Esophagus squamous epithelium (tissue), 5 donors: ENCODE results near the gene HHATL. TPM values are rescaled to one million over a fixed set of nuclear protein-coding genes. Genes with fewer than 3 reads are reported as not detected.
A peak's percentile ranks its signal among the peaks of the same experiment; 100 is the strongest.

ENCODE experiments used
- DNase-seq: peaks from one replicate; lab custom pipeline; 2025; lab: John Stamatoyannopoulos, UW
- H3K27ac ChIP-seq, 4 donors: fragments of 200-600 bp; sonication (generic); one replicate each; pipeline ENCODE4 v1.5.1; 2016 to 2019; ENCODE audit warnings: mild to moderate bottlenecking in 1 of 4
- H3K27me3 ChIP-seq, 4 donors: fragments of 200-600 bp; sonication (generic); 1 replicate in 3 of 4; 2 replicates in 1 of 4; pipeline versions ENCODE4 v1.5.1 to v1.6.0; 2017 to 2021; ENCODE audit warnings: antibody characterized with exemption in 1 of 4
- H3K36me3 ChIP-seq, 3 donors: fragments of 200-600 bp; sonication (generic); one replicate each; pipeline ENCODE4 v1.5.1; 2016 to 2019
- H3K4me1 ChIP-seq, 3 donors: fragments of 200-600 bp; sonication (generic); one replicate each; pipeline ENCODE4 v1.5.1; 2017 to 2019
- H3K4me3 ChIP-seq, 4 donors: fragments of 200-600 bp; sonication (generic); 1 replicate in 3 of 4; 2 replicates in 1 of 4; pipeline ENCODE4 v1.5.1; 2016 to 2019; ENCODE audit warnings: mild to moderate bottlenecking in 2 of 4, moderate library complexity in 1 of 4
- H3K9me3 ChIP-seq, 3 donors: fragments of 200-600 bp; sonication (generic); one replicate each; pipeline ENCODE4 v1.5.1; 2016 to 2019
- POLR2A ChIP-seq, 4 donors: fragments of 450-650 bp; IDR thresholded peaks; one replicate each; pipeline ENCODE4 v1.6.1; 2017; ENCODE audit warnings: antibody characterized with exemption in 4 of 4, mild to moderate bottlenecking in 4 of 4, moderate library complexity in 3 of 4
- WGBS, 2 donors: methylation state at CpG; one replicate each; pipeline ENCODE4 v1.1.5; 2018; 5-methylcytosine and 5-hydroxymethylcytosine counted together
- intact Hi-C: fragments of 100-400 bp; cut with DNase I; formaldehyde crosslinking; loops from one replicate; pipeline ENCODE4 v1.15.0; 2022
- total RNA-seq, 4 donors: library from RNA; depleted of rRNA; stranded (reverse); fragments of >200 nt; gene quantifications; one replicate each; pipeline ENCODE4 v1.1.0, GENCODE V29; 2016
- TF ChIP-seq, protein P1 (sequence below), 6 experiments: fragments of 450-650 bp in 4 of 6; fragments of 200-600 bp in 2 of 6; sonication (generic) in 2 of 6; IDR thresholded peaks; one replicate each; pipeline ENCODE4 v1.5.1; 2016 to 2019; ENCODE audit warnings: antibody characterized with exemption in 6 of 6, mild to moderate bottlenecking in 4 of 6, moderate library complexity in 4 of 6
- donor health status: DM: yes; HTN: yes; CAD: no.

HHATL gene
- total RNA-seq, 4 donors from 2014 or later, result not detected

DNA sequence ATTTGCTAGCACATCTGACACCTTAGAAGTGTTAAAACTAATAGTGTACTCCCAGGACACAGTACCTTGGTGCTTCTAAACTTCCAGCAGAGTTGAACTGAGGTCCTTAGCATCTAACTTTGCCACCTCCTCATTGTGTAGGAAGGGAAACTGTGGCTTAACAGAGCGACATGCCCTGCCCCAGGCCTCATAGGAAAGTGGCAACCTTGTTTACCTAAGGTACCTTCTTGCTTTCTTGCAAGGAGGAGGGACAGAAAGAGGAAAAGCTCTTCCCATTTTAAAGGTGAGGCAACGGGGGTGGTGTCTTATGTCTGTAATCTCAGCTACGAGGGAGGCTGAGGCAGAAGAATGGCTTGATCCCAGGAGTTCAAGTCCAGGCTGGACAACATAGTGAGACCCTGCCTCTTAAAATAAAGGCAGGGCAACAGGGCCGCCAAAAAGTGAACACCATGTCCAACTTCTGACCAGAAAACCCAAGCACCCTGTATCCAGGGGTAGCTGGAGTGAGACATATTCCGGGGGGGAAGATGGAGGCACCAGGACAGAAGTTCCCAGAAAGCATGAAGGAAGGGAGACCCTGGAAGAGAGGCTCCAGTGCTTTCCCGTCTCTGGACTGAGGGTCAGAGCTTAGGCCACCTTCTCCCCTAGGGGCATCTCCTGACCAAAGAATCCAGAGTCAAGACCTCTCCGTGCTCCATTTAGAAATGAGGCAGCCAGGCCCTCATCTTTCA lies 17.8 kb downstream of the HHATL start:
- 73 to 83% methylated on average over 6 to 7 of the region's 7 CpGs for WGBS, 2 donors
- Histone ChIP-seq H3K4me1 (peaks cover 5 to 33% (median 20%) of the 10 kb centered on the region in 3 donors), H3K27me3 (peaks cover 0 to 29% (median 0%) of the 10 kb centered on the region in 4 donors), H3K9me3 (no peaks in the 10 kb centered on the region), H3K27ac (peak overlapping the region in 3 of 4 donors; percentile 67 to 73 (median 67)), H3K36me3 (no peaks in the 10 kb centered on the region), H3K4me3 (no peak overlapping the region)
- DNase-seq, result no peak
- TF ChIP-seq POLR2A (IDR thresholded peaks at IDR 0.05), result no peak
- TF ChIP-seq, protein P1, sequence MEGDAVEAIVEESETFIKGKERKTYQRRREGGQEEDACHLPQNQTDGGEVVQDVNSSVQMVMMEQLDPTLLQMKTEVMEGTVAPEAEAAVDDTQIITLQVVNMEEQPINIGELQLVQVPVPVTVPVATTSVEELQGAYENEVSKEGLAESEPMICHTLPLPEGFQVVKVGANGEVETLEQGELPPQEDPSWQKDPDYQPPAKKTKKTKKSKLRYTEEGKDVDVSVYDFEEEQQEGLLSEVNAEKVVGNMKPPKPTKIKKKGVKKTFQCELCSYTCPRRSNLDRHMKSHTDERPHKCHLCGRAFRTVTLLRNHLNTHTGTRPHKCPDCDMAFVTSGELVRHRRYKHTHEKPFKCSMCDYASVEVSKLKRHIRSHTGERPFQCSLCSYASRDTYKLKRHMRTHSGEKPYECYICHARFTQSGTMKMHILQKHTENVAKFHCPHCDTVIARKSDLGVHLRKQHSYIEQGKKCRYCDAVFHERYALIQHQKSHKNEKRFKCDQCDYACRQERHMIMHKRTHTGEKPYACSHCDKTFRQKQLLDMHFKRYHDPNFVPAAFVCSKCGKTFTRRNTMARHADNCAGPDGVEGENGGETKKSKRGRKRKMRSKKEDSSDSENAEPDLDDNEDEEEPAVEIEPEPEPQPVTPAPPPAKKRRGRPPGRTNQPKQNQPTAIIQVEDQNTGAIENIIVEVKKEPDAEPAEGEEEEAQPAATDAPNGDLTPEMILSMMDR (IDR thresholded peaks at IDR 0.05), result no peak
- intact Hi-C loops, result no loop called here

DNA sequence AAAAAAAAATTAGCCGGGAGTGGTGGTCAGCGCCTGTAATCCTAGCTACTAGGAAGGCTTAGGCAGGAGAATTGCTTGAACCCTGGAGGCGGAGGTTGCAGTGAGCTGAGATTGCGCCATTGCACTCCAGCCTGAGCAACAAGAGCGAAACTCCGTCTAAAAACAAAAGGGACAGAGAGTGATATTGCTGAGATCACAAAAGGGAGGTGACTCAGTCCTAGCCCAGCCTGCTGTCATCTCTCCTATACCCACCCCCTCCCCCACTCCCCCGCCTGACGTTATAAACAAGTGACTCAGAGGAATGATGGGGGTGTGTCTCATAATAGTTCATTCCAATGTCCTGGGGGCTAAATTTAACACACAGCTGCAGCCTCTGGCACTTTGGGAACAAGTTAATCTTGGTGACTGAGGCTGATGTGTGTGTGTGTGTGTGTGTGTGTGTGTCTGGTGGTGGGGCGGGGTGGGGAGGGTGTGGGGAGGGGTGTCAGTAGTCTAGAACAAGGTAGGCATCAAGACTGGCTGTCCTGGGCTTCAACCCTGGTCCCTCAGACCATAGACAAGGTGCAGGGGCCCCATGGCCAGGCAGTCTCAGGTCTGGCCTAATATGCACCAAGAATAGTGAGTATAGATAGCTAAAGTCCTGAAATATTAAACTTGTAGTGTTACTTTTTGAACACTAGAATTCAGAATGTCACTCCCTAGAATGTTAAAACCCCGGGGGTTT lies 18.6 kb downstream of the HHATL start:
- Histone ChIP-seq H3K27me3 (peaks cover 0 to 28% (median 0%) of the 10 kb centered on the region in 4 donors), H3K4me3 (no peak overlapping the region), H3K9me3 (no peaks in the 10 kb centered on the region), H3K27ac (peak overlapping the region; percentile 36 to 73 (median 67)), H3K36me3 (no peaks in the 10 kb centered on the region), H3K4me1 (peaks cover 5 to 33% (median 20%) of the 10 kb centered on the region in 3 donors)
- 21 to 24% methylated on average over 9 of the region's 10 CpGs for WGBS, 2 donors
- no peak for DNase-seq
- intact Hi-C loops, result no loop called here
- TF ChIP-seq POLR2A (IDR thresholded peaks at IDR 0.05), result no peak
- TF ChIP-seq, protein P1 (IDR thresholded peaks at IDR 0.05), result no peak

DNA sequence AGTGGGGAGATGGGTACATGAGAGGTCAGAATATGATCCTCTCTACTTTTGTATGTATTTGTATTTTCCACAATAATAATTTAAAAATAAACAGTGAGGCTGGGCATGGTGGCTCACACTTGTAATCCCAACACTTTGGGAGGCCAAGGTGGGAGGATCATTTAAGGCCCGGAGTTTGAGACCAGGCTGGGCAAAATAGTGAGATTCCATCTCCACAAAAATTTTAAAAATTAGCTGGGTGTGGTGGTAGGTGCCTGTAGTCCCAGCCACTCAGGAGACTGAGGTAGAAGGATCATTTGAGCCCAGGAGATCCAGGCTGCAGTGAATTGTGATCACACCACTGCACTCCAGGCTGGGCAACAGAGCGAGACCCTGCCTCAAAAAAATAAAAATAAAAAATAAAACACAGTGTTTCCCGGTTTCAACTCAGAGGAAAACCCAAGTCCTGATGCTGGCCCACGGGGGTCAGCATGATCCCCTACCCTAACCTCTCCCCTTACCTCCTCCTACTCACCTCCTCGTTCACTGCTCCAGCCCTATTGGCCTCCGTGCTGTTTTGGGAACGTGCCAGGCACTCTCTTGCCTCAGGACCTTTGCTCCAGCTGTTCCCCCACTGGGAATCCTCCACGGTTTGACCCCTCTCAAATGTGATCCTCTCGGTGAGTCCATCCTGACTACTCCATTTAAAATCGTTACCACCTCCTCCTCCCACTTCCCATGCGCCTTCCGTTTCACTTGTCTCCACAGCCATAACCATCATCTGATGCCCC lies 20.1 kb downstream of the HHATL start:
- TF ChIP-seq, protein P1 (IDR thresholded peaks at IDR 0.05), result no peak
- TF ChIP-seq POLR2A (IDR thresholded peaks at IDR 0.05), result no peak
- WGBS, 2 donors, result 76 to 81% methylated on average over 12 of the region's 12 CpGs
- H3K27me3 ChIP-seq, result peaks cover 0 to 24% (median 0%) of the 10 kb centered on the region in 4 donors
- H3K4me3 ChIP-seq, result no peak overlapping the region
- no peaks in the 10 kb centered on the region for H3K9me3 ChIP-seq
- H3K4me1 ChIP-seq, result peaks cover 5 to 33% (median 20%) of the 10 kb centered on the region in 3 donors
- H3K27ac ChIP-seq, result peak overlapping the region in 2 of 4 donors; percentile 65 to 73
- DNase-seq, result no peak
- H3K36me3 ChIP-seq, result no peaks in the 10 kb centered on the region
- intact Hi-C loops, result no loop called here

DNA sequence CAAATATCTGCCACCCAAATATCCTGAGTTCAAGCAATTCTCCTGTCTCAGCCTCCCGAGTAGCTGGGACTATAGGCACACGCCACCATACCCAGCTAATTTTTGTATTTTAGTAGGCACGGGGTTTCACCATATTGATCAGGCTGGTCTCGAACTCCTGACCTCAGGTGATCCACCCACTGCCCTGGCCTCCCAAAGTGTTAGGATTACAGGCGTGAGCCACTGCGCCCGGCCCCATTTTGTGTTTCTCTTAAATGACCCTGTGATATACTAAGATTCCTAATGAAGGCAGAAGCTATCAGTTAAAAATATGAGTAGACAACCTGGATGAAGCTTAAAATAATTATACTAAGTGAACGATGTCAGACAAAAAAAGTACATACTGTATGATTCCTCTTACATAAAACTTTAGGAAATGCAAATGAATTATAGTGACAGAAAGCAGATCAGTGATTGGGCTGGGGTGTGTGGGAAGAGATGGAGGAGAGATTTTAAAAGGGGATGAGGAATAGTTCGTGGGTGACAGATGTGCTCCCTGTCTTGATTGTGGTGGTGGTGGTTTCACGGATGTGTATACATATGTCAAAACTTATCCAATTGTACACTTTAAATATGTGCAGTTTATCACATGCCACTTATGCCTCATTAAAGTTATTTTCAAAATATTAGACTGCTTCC lies 21.1 kb downstream of the HHATL start:
- no peak for DNase-seq
- no peaks in the 10 kb centered on the region for H3K9me3 ChIP-seq
- intact Hi-C loops, result no loop called here
- H3K4me1 ChIP-seq, result peaks cover 5 to 33% (median 20%) of the 10 kb centered on the region in 3 donors
- WGBS, 2 donors, result 82 to 89% methylated on average over 10 of the region's 10 CpGs
- no peak overlapping the region for H3K27ac ChIP-seq
- H3K27me3 ChIP-seq, result peaks cover 0 to 17% (median 0%) of the 10 kb centered on the region in 4 donors
- H3K36me3 ChIP-seq, result no peaks in the 10 kb centered on the region
- TF ChIP-seq, protein P1 (IDR thresholded peaks at IDR 0.05), result no peak
- TF ChIP-seq POLR2A (IDR thresholded peaks at IDR 0.05), result no peak
- H3K4me3 ChIP-seq, result no peak overlapping the region
